Activated T-cell treated with anti-CD3 and anti-CD28 coated beads for 1 hour (primary cell): Measurements from ENCODE around the gene CHMP1B.
"Not testable (repeated sequence)": the region's sequence is repeated elsewhere in the genome, so short reads cannot be mapped to it uniquely, and the experiment has no call there.

Experiments
- DNase-seq: peaks from one replicate; pipeline ENCODE4 v3.0.0-alpha.2; 2020; ENCODE audit warnings: low read depth

Gene CHMP1B

GRCh38 chr18:11840493-11840892 is 10.7 kb upstream of the CHMP1B start:
- no peak for DNase-seq

- no peak for DNase-seq
These were observed 8.7 kb upstream of the CHMP1B start for GRCh38 chr18:11842562-11842961.

- no peak for DNase-seq
These were observed 6.8 kb upstream of the CHMP1B start for GRCh38 chr18:11844436-11844835.

GRCh38 chr18:11845654-11846053 is 5.6 kb upstream of the CHMP1B start:
- no peak for DNase-seq

GRCh38 chr18:11847811-11848210 is 3.4 kb upstream of the CHMP1B start:
- no peak for DNase-seq

GRCh38 chr18:11849279-11849678 is 1.9 kb upstream of the CHMP1B start:
- no peak for DNase-seq

- peak; percentile 38 for DNase-seq
These were observed 1.2 kb upstream of the CHMP1B start for GRCh38 chr18:11849841-11850634.

- no peak for DNase-seq
These were observed 430 bp upstream of the CHMP1B start for GRCh38 chr18:11850821-11851145.

- DNase-seq, result peak; percentile 25
These were observed 659 bp downstream of the CHMP1B start for GRCh38 chr18:11851806-11852337.

- DNase-seq, result not testable (repeated sequence)
These were observed 3.3 kb downstream of the CHMP1B start for GRCh38 chr18:11854554-11854953.

GRCh38 chr18:11857177-11857887 is 6.1 kb downstream of the CHMP1B start:
- DNase-seq, result no peak

- DNase-seq, result no peak
These were observed 8.1 kb downstream of the CHMP1B start for GRCh38 chr18:11859282-11859830.

GRCh38 chr18:11859903-11860407 is 8.7 kb downstream of the CHMP1B start:
- DNase-seq, result no peak

GRCh38 chr18:11860594-11861450 is 9.6 kb downstream of the CHMP1B start:
- DNase-seq, result no peak

- no peak for DNase-seq
These were observed 10.5 kb downstream of the CHMP1B start for GRCh38 chr18:11861583-11862288.

- DNase-seq, result no peak
These were observed 11.4 kb downstream of the CHMP1B start for GRCh38 chr18:11862468-11863137.

- DNase-seq, result no peak
These were observed 13.3 kb downstream of the CHMP1B start for GRCh38 chr18:11864471-11864870.

GRCh38 chr18:11865071-11865470 is 13.9 kb downstream of the CHMP1B start:
- DNase-seq, result no peak

- DNase-seq, result no peak
These were observed 15.1 kb downstream of the CHMP1B start for GRCh38 chr18:11866329-11866728.

GRCh38 chr18:11866764-11867163 is 15.6 kb downstream of the CHMP1B start:
- no peak for DNase-seq

- DNase-seq, result no peak
These were observed 17.0 kb downstream of the CHMP1B start for GRCh38 chr18:11868230-11868629.
